Activated CD4-positive, alpha-beta memory T cell treated with anti-CD3 and anti-CD28 coated beads, Interleukin-2, amount 10 ng/mL, durations not matched to agents 7 days and 5 days (primary cell): ENCODE data around the gene LTBP3. TPM values are rescaled to one million over a fixed set of nuclear protein-coding genes. Genes with fewer than 3 reads are reported as not detected.

Experiments used
- CTCF ChIA-PET: fragments of 350-600 bp; sonication (Branson Sonifier 250); formaldehyde crosslinking; loops from one replicate; lab custom pipeline; 2021; ENCODE audit warnings: antibody characterized with exemption, inconsistent platforms; lab: Charles Lee
- POLR2A ChIA-PET: fragments of 350-600 bp; sonication (Branson Sonifier 250); formaldehyde crosslinking; loops from one replicate; lab custom pipeline; 2021; ENCODE audit warnings: antibody characterized with exemption; lab: Charles Lee
- DNase-seq: peaks from one replicate; pipeline ENCODE4 v3.0.0-alpha.2; 2020
- H3K27ac Mint-ChIP-seq: one replicate; pipeline ENCODE4 v1.8.0; 2021; ENCODE audit warnings: mild to moderate bottlenecking, mixed read lengths
- H3K27me3 Mint-ChIP-seq: one replicate; pipeline ENCODE4 v1.8.0; 2021; ENCODE audit warnings: mixed read lengths
- H3K36me3 Mint-ChIP-seq: one replicate; pipeline ENCODE4 v1.8.0; 2021; ENCODE audit warnings: low read depth, mixed read lengths
- H3K4me1 Mint-ChIP-seq: one replicate; pipeline ENCODE4 v1.8.0; 2021; ENCODE audit warnings: mixed read lengths
- H3K4me3 Mint-ChIP-seq: one replicate; pipeline ENCODE4 v1.8.0; 2021; ENCODE audit warnings: mild to moderate bottlenecking, mixed read lengths
- H3K9me3 Mint-ChIP-seq: one replicate; pipeline ENCODE4 v1.8.0; 2021; ENCODE audit warnings: mixed read lengths
- total RNA-seq, 2 experiments: library from RNA; stranded (reverse); gene quantifications; one replicate each; pipeline ENCODE4 v1.2.3, GENCODE V29; 2021

The LTBP3 gene
- total RNA-seq, 2 experiments from 2014 or later: 55.4 to 60.0 TPM

- DNase-seq: no peak
- peaks cover 57% of the 10 kb centered on the region for H3K4me1 Mint-ChIP-seq
- H3K4me3 Mint-ChIP-seq: no peak overlapping the region
- ChIA-PET CTCF (interaction anchor here (1.1 to 20.8 kb wide), 7 partner anchors 9 to 70 kb away, joined by 3 to 447 read pairs (median 5); partner anchors contain the start of gene NEAT1), POLR2A (interaction anchor here (0.6 to 28.9 kb wide), 6 partner anchors 6 to 72 kb away, joined by 3 to 6840 read pairs (median 794); partner anchors contain the start of genes MALAT1 and NEAT1)
- peak overlapping the region; percentile 77 for H3K27ac Mint-ChIP-seq
- no peaks in the 10 kb centered on the region for H3K27me3 Mint-ChIP-seq
- H3K9me3 Mint-ChIP-seq: no peaks in the 10 kb centered on the region
- no peaks in the 10 kb centered on the region for H3K36me3 Mint-ChIP-seq
Measured at GRCh38 chr11:65492637-65493366, 65.4 kb downstream of the LTBP3 start.

- H3K27me3 Mint-ChIP-seq: no peaks in the 10 kb centered on the region
- no peaks in the 10 kb centered on the region for H3K9me3 Mint-ChIP-seq
- peaks cover 61% of the 10 kb centered on the region for H3K4me1 Mint-ChIP-seq
- H3K36me3 Mint-ChIP-seq: no peaks in the 10 kb centered on the region
- no peak overlapping the region for H3K27ac Mint-ChIP-seq
- ChIA-PET POLR2A (interaction anchor here (25.8 to 28.9 kb wide), 3 partner anchors 6 to 72 kb away, joined by 1583 to 6840 read pairs (median 1583); partner anchors contain the start of genes MALAT1 and NEAT1), CTCF (interaction anchor here (0.6 to 2.3 kb wide), 5 partner anchors 13 to 26 kb away, joined by 3 to 12 read pairs (median 5); no protein-coding TSS in a partner anchor)
- no peak overlapping the region for H3K4me3 Mint-ChIP-seq
- no peak for DNase-seq
Measured at GRCh38 chr11:65492387-65492636, 65.8 kb downstream of the LTBP3 start.

GRCh38 chr11:65491614-65492386, 66.4 kb downstream of the LTBP3 start:
- ChIA-PET POLR2A (interaction anchor here (1.1 to 28.9 kb wide), 4 partner anchors 7 to 71 kb away, joined by 3 to 6840 read pairs (median 1583); partner anchors contain the start of genes MALAT1 and NEAT1), CTCF (interaction anchor here (0.5 to 2.3 kb wide), 5 partner anchors 12 to 26 kb away, joined by 3 to 12 read pairs (median 3); no protein-coding TSS in a partner anchor)
- Mint-ChIP-seq H3K27ac (no peak overlapping the region), H3K4me1 (peaks cover 58% of the 10 kb centered on the region), H3K4me3 (no peak overlapping the region), H3K27me3 (no peaks in the 10 kb centered on the region), H3K36me3 (no peaks in the 10 kb centered on the region), H3K9me3 (no peaks in the 10 kb centered on the region)
- no peak for DNase-seq

GRCh38 chr11:65491163-65491465, 67.0 kb downstream of the LTBP3 start:
- DNase-seq: no peak
- ChIA-PET CTCF (interaction anchor here (0.6 to 1.4 kb wide), 4 partner anchors 10 to 19 kb away, joined by 3 to 5 read pairs (median 3); no protein-coding TSS in a partner anchor), POLR2A (interaction anchor here (1.1 to 28.9 kb wide), 4 partner anchors 7 to 70 kb away, joined by 3 to 6840 read pairs (median 1583); partner anchors contain the start of genes MALAT1 and NEAT1)
- no peaks in the 10 kb centered on the region for H3K9me3 Mint-ChIP-seq
- no peak overlapping the region for H3K27ac Mint-ChIP-seq
- no peak overlapping the region for H3K4me3 Mint-ChIP-seq
- no peaks in the 10 kb centered on the region for H3K36me3 Mint-ChIP-seq
- H3K4me1 Mint-ChIP-seq: peaks cover 52% of the 10 kb centered on the region
- no peaks in the 10 kb centered on the region for H3K27me3 Mint-ChIP-seq

- H3K4me1 Mint-ChIP-seq: peaks cover 47% of the 10 kb centered on the region
- no peaks in the 10 kb centered on the region for H3K36me3 Mint-ChIP-seq
- ChIA-PET POLR2A (interaction anchor here (0.7 to 28.9 kb wide), 4 partner anchors 8 to 69 kb away, joined by 3 to 6840 read pairs (median 1583); partner anchors contain the start of genes MALAT1 and NEAT1), CTCF (interaction anchor here (0.7 to 1.4 kb wide), 3 partner anchors 9 to 23 kb away, joined by 3 to 5 read pairs (median 3); no protein-coding TSS in a partner anchor)
- H3K27me3 Mint-ChIP-seq: no peaks in the 10 kb centered on the region
- no peak overlapping the region for H3K4me3 Mint-ChIP-seq
- no peak overlapping the region for H3K27ac Mint-ChIP-seq
- no peak for DNase-seq
- no peaks in the 10 kb centered on the region for H3K9me3 Mint-ChIP-seq
Measured at GRCh38 chr11:65489706-65490320, 68.3 kb downstream of the LTBP3 start.

GRCh38 chr11:65489035-65489705, 69.0 kb downstream of the LTBP3 start:
- peaks cover 41% of the 10 kb centered on the region for H3K4me1 Mint-ChIP-seq
- POLR2A ChIA-PET: interaction anchor here (0.7 to 28.9 kb wide), 4 partner anchors 7 to 68 kb away, joined by 3 to 6840 read pairs (median 1583); partner anchors contain the start of genes MALAT1 and NEAT1
- CTCF ChIA-PET: interaction anchor here (0.7 to 1.0 kb wide), 2 partner anchors 11 to 22 kb away, joined by 3 to 4 read pairs; no protein-coding TSS in a partner anchor

More at GRCh38 chr11:65489035-65489705, 69.0 kb downstream of the LTBP3 start:
- H3K36me3 Mint-ChIP-seq: no peaks in the 10 kb centered on the region
- no peak overlapping the region for H3K4me3 Mint-ChIP-seq
- no peaks in the 10 kb centered on the region for H3K9me3 Mint-ChIP-seq
- no peak for DNase-seq
- no peaks in the 10 kb centered on the region for H3K27me3 Mint-ChIP-seq
- H3K27ac Mint-ChIP-seq: no peak overlapping the region

Other genes with a start within 250 kb of the LTBP3 start
- gene CDC42EP2, start 243.5 kb downstream of the LTBP3 start, total RNA-seq: under 1 TPM; 0.38 to 0.70 TPM
- 10 to 100 TPM; 80.7 to 82.0 TPM for gene DPF2, start 224.5 kb downstream of the LTBP3 start, total RNA-seq
- under 1 TPM; 0.58 to 0.88 TPM for gene TIGD3, start 203.6 kb downstream of the LTBP3 start, total RNA-seq
- 10 to 100 TPM; 19.4 to 19.8 TPM for gene SLC25A45, start 175.7 kb downstream of the LTBP3 start, total RNA-seq
- gene FRMD8, start 171.7 kb downstream of the LTBP3 start, total RNA-seq: 10 to 100 TPM; 53.9 to 61.3 TPM
- gene NEAT1, start 135.6 kb downstream of the LTBP3 start, total RNA-seq: 1,000 to 10,000 TPM; 1,222 to 1,245 TPM
- gene MALAT1, start 59.3 kb downstream of the LTBP3 start, total RNA-seq: 1,000 to 10,000 TPM; 7,674 to 7,759 TPM
- 10 to 100 TPM; 56.9 to 58.5 TPM for gene SCYL1, start 33.3 kb downstream of the LTBP3 start, total RNA-seq
- 10 to 100 TPM; 25.3 to 27.8 TPM for gene ZNRD2, start 12.1 kb upstream of the LTBP3 start, total RNA-seq
- 10 to 100 TPM; 45.6 to 48.0 TPM for gene FAM89B, start 14.2 kb upstream of the LTBP3 start, total RNA-seq
- gene EHBP1L1, start 17.7 kb upstream of the LTBP3 start, total RNA-seq: 100 to 1,000 TPM; 118 to 119 TPM
- gene KCNK7, start 37.4 kb upstream of the LTBP3 start, total RNA-seq: 1 to 10 TPM in 1 of 2 experiments, under 1 TPM in 1; 0.80 to 1.0 TPM
- gene MAP3K11, start 55.9 kb upstream of the LTBP3 start, total RNA-seq: 10 to 100 TPM; 67.2 to 71.8 TPM
- 10 to 100 TPM; 39.8 to 40.3 TPM for gene PCNX3, start 57.4 kb upstream of the LTBP3 start, total RNA-seq
- gene SIPA1, start 79.7 kb upstream of the LTBP3 start, total RNA-seq: 100 to 1,000 TPM; 201 to 205 TPM
- gene RELA, start 104.6 kb upstream of the LTBP3 start, total RNA-seq: 100 to 1,000 TPM in 1 of 2 experiments, 10 to 100 TPM in 1; 91.2 to 102 TPM
- gene KAT5, start 153.9 kb upstream of the LTBP3 start, total RNA-seq: 10 to 100 TPM; 62.6 to 63.0 TPM
- 10 to 100 TPM; 80.3 to 81.9 TPM for gene RNASEH2C, start 162.4 kb upstream of the LTBP3 start, total RNA-seq
- gene AP5B1, start 222.6 kb upstream of the LTBP3 start, total RNA-seq: 10 to 100 TPM; 21.2 to 21.5 TPM
- not detected for gene OVOL1, start 228.7 kb upstream of the LTBP3 start, total RNA-seq